ENCODE measurements around the gene PPP1R1A. TPM values are rescaled to one million over a fixed set of nuclear protein-coding genes. Genes with fewer than 3 reads are reported as not detected.

PPP1R1A gene
- total RNA-seq, 6 donors from 2014 or later = 0.22 to 0.89 (median 0.30) TPM; not detected in 2

DNA sequence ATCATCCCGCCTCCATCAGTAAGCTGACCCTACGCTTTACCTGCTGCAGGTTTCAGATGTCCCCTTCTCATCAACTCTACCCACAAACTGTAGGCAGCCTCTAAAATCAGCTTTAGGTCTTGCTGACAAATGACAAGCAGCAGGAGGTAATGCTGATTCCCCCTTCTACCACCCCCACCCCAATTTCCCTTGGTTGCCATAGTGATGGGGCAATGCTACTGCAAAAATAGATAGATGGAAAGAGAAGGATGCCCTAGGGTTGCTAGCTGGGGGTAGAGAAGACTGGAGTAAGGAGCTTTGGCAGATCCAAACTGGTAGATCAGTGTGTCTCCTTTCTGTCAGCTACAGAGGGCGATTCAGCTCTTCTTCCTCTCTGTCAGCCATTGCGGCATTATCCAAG, 58.9 kb downstream of the PPP1R1A start:
- no peaks in the 10 kb centered on the region for H3K4me1 ChIP-seq
- DNase-seq = no peak
- TF ChIP-seq, protein P1, sequence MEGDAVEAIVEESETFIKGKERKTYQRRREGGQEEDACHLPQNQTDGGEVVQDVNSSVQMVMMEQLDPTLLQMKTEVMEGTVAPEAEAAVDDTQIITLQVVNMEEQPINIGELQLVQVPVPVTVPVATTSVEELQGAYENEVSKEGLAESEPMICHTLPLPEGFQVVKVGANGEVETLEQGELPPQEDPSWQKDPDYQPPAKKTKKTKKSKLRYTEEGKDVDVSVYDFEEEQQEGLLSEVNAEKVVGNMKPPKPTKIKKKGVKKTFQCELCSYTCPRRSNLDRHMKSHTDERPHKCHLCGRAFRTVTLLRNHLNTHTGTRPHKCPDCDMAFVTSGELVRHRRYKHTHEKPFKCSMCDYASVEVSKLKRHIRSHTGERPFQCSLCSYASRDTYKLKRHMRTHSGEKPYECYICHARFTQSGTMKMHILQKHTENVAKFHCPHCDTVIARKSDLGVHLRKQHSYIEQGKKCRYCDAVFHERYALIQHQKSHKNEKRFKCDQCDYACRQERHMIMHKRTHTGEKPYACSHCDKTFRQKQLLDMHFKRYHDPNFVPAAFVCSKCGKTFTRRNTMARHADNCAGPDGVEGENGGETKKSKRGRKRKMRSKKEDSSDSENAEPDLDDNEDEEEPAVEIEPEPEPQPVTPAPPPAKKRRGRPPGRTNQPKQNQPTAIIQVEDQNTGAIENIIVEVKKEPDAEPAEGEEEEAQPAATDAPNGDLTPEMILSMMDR (IDR thresholded peaks at IDR 0.05) = no peak
- TF ChIP-seq POLR2A (IDR thresholded peaks at IDR 0.05) (no peak), EP300 (IDR thresholded peaks at IDR 0.05) (no peak)
- H3K4me3 ChIP-seq = no peak overlapping the region
- no peaks in the 10 kb centered on the region for H3K27me3 ChIP-seq
- 88 to 95% methylated on average over 4 of the region's 4 CpGs for WGBS, 2 donors
- no peaks in the 10 kb centered on the region for H3K9me3 ChIP-seq
- H3K27ac ChIP-seq = no peak overlapping the region
- no peak for ATAC-seq (ENCODE audit: low FRiP score in 2 of 2)
- peaks cover 5 to 23% (median 12%) of the 10 kb centered on the region in 4 donors for H3K36me3 ChIP-seq

Other genes with a start within 250 kb of the PPP1R1A start
- gene GPR84, start 224.2 kb downstream of the PPP1R1A start, total RNA-seq = 1 to 10 TPM in 3 of 6 donors, under 1 TPM in 1, not detected in 2; 0.39 to 2.1 (median 1.1) TPM
- gene ZNF385A, start 203.9 kb downstream of the PPP1R1A start, total RNA-seq = 10 to 100 TPM; 18.5 to 43.8 (median 23.0) TPM
- gene ITGA5, start 169.4 kb downstream of the PPP1R1A start, total RNA-seq = 100 to 1,000 TPM in 2 of 6 donors, 10 to 100 TPM in 4; 48.3 to 146 (median 92.6) TPM
- gene GTSF1, start 115.1 kb downstream of the PPP1R1A start, total RNA-seq = 1 to 10 TPM in 4 of 6 donors, not detected in 2; 1.4 to 4.6 (median 2.2) TPM
- 10 to 100 TPM; 46.5 to 92.7 (median 63.5) TPM for gene NCKAP1L, start 90.9 kb downstream of the PPP1R1A start, total RNA-seq
- 10 to 100 TPM in 2 of 6 donors, 1 to 10 TPM in 4; 3.8 to 17.8 (median 7.0) TPM for gene PDE1B, start 39.1 kb downstream of the PPP1R1A start, total RNA-seq
- gene LACRT, start 46.2 kb upstream of the PPP1R1A start, total RNA-seq = not detected
- gene DCD, start 59.7 kb upstream of the PPP1R1A start, total RNA-seq = not detected